Measurements from ENCODE around the gene ATP11C.

The ATP11C gene

DNA sequence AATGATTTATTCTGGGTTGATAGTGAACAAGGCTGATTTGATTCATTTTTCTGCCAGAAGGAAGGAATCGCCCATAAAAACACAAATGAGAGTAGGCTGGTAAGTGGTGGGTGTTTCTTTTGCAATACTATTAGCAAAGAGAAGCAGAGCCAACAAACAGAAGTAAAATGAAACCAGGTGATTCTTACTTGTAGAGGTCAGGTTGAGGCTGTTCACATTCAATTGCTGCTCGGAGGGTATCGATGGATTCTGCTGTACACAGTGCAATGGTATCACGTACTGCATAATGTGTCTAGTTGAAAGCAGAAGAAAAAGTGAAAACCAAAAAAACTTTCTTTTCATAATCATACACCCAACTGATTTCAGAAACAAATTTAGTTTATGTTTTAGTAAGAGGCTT is 130.8 kb downstream of the ATP11C start:
- no peak for DNase-seq

DNA sequence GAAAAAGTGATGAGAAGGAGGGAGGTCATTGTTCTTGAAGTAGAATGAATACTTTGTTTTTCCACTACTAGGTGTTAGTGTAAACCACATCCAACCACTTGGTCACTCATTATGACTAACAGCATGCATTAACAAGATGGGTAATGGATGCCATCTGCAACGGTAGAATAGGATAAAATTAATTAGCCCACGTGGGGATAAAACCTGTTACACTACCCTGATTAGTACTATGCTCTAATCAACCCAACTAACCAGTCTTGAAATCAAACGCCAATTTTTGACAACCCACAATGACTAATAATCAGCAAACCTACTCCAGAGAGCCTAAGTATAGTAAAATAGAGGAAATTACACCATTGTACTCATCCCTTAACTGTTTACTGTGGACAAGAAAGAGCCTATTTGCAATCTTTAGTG is 131.4 kb downstream of the ATP11C start:
- no peak for DNase-seq

DNA sequence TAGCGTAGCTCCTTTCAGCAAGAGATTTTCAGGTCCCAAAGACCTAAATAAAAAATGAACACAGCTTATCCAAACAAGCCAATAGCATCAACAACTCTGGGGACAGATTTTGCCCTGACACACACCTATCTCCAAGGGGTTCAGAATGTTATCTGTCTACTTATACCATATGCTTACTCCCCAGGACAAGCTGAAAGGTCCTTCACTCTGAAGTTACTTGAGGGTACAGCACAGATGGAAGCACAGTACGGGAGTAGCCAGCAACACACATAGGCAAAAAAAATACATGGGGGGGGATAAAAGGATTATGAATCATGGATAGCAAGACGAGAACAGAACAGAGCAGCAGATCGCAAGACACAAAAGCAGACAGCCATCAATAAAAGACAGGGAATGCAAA is 134.2 kb downstream of the ATP11C start:
- no peak for DNase-seq

DNA sequence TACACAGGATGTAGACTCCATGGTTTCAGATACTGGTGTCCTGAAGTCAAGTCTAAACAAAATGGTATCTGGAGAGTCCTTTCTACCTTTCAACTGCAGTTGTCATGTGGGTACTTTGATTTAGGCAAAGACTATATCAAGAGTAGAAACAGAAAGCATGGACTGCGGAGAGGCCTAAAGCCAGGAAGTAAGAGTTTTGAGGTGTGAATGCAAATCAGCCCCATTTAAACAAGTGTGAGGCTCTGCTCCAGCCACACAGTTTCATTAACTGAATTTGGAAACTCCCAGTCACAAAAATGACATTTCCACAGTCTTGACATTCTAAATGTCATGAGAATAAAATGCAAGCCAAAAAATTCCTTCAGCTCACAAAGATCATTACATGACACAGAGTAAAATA is 137.7 kb downstream of the ATP11C start:
- DNase-seq: peak; percentile 2

DNA sequence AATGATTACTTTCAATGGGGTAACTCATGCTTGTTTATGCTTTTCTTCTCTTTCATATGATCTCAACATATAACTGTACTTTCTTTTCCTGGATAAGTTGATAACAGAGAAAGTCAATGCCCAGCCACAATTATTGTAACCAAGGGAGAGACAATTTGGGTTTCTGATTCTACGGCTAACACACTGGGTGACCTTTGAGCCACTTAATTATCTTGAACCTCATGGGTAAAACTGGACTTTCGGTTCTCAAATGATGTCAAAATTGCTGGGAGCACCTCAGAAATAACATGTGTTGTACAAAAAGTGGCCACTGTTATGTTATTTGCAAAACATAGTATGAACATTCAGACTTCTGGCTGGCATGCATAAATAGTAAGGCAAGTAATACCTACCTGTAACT is 145.3 kb downstream of the ATP11C start:
- no peak for DNase-seq

DNA sequence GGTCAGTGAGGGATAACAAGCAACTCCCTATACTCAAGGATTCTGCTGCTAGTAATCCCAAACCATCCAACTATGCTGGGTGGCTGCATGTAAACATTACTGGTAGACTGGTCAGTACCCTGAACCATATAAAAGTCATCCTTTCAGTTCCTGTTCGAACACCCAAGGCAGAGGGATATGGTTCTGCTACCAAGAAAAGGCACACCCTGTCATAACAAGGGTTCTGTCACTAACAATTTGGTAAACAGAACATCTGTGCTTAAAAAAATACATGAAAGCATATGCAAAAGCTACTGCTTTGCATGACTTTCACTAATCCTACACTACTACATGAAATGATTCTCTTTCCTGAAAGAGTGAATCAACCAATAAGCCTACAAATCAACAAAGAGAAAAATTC is 148.0 kb downstream of the ATP11C start:
- no peak for DNase-seq

DNA sequence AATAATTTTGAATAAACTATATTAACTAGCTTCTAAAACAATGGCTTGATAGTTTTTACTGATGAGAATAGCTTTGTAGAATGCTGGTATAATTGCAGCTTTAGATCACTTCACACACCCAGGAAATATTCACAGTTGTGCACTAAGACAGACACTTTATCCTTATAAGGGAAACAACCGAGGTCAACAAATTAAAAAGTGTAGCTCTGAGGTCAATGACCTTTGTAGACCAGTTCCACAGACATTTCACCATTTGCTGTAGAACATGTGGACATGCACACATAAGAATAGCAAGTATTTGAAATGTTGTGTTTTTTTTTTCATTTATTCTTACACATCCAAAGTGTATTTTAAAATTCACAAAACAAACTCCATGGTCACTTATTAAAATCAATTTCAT is 148.9 kb downstream of the ATP11C start:
- no peak for DNase-seq

DNA sequence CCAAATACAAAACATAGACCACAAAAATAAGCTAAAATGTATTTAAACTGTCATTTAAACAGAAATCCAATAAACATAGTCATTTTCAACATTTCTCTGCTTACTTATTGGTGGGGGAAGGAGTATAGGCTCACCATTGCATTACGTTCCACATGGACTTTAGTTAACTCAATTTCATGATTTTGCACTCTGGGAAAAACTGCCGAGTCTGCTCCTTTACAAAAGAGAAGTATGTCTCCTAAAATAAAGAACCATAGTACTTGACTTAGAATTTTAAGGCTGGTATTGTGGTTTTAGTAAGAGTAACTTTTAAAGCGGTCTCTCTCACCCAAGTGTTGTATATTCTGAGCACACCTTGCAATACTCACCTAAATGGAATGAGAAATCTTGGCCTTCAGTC is 149.8 kb downstream of the ATP11C start:
- no peak for DNase-seq

DNA sequence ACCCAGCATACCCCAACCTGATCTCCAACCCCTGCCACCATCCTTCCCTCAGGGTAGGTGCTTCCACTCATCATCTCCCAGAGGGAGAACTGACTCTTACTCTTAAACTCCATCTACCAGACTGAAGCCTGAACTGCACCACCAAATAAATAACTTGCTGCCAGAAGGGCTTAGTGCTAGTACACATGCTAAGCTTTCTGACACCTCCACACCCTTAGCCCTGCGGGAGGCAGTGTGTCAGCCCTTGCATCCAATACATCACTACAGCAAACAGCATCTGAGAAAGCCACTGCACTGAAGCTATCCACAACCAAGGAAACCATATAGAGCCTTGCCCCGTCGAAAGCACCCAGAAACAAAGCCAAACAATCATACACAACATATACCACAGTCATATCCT is 156.3 kb downstream of the ATP11C start:
- no peak for DNase-seq

DNA sequence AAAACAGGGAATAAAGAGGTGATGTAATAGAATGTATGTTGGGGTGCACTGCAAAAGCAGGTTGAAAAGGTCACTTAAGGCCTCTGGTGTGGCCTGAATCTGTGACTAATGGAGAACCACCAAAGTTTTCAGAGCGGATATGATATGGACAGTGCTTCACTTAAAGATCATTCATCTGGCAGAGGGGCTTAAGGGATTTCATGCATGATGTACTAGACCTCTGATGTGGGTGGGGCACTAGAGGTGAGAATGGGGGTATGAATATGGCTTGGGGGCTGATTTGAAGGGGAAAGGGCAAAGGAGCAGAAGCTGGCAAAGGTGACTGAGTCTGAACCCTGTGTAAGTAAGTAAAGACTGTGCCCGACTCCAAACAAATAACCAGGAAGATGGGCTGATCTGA is 162.5 kb downstream of the ATP11C start:
- no peak for DNase-seq

DNA sequence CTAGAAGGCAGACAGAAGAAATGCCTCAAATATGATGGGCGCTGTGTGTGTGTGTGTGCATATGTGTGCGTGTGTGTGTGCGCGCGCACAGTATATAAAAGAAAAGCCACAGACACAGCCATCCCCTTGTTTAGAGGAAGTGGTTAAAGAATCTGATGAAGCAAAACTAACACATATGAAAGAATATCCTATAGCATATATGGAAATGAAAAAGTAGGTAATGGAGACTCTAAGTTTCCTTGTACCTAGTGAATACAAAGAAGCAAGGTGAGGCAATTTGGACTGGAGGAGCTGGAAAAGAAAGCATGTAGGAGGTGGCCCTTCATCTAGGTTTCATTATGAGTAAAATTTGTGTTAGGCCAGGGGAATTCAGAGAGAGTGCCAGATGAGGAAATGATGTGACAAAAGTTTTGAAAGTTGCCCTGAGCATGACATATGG is 166.3 kb downstream of the ATP11C start:
- DNase-seq: peak; percentile 14

DNA sequence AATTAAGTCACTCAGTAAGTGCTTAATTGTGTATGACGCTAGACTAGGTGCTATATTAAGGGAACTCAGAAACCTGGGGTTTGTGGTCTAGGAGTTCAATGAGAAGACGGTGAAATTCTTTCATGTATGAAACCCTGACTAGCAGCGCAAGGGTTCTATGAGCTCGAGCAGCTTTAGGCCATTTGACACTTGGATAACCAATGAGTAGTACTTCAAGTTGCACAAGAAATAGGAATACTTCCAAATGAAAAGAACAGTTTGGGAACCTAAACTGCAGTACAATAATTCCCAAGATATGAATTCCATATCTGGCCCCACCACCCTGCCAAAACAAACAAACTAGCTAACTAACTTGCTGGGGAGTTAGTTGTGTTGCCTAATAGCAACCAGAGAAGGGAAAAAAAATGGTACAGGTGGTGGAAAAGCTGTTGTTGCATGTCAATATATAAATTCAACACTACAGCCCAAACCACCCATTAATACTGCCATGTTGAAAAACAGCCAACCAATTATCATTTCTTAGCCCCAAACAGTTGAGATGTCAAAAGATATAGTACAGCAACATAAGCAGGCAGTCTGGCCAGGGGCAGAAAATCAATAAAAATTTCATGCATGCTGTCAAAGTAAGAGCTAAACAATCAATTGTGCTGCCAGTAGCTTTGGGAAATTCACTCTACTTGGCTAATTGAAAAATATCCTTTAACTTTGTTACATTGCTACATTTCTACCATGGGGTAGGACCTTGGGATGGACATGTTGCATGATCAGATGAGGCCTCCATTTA is 170.3 kb downstream of the ATP11C start:
- DNase-seq: no peak

DNA sequence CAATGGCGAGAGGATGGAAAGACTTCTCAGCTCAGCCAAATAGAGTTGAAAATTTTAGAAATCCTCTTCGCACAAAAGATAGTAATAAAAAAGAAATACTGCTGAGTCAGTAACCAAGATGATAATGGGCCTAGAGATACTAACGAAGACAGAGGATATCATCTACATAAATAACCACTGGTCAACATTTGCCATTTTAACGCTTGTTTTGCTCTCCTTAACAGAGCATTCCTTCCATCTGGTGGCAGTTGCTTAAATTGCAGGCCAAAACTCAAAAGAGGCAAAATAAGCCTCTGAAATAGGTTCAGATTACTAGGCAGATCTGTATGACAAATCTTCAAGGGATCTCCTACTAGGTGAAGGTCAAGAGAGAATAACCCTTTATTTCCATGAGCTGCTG is 173.2 kb downstream of the ATP11C start:
- no peak for DNase-seq

DNA sequence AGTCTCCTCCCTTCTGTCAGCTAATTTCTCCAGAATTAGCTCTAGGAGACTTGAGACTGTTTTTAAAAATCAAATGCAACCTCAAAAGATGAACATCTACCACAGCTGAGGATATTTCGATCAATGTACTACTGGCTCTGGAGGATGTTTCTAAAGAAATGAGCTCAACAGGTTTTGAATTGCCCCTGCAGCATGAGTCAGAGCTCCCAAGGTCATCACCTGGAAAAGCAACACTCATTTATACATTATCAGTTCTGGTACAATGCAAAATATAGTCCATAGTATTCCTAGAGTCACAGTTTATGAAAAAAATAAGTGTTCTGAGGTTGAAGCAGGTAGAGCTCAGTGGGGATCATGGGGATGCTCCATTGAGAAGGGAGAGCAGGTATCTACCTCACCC is 174.0 kb downstream of the ATP11C start:
- no peak for DNase-seq

DNA sequence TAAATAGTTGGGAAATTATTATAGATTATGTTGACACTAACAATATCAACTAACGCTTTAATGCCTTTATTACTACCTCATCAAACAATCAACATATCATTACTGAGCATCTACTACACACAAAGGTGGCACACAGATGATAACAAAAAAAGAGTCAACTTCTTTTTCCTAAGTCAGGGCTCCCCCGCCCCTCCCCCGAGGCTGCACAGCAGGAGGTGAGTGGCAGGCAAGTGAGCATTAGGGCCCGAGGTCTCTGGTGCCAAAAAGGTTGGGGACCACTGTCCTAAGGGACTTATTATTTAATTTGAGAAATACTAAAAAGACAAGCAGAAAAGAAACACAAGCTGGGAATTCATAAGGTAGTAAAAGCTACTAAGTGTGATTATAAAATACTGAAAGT is 174.6 kb downstream of the ATP11C start:
- no peak for DNase-seq

DNA sequence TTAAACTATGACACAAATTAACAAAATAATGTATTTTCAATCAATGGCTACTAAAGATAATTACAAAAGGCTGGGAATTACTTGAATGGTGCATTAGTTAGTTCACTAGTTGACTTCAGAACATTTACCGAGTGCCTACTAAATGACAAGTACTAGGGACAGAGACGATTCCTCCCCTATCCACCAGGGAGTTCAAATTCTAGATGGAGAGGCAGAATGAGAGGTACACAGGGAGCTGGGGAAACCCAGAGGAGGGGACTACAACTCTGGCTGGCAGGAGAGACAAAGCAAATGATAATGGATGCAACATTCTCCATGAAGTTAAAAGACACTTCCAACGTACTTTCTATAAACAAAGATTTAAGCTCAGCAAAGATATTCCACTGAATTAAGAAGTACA is 181.8 kb downstream of the ATP11C start:
- DNase-seq: no peak

DNA sequence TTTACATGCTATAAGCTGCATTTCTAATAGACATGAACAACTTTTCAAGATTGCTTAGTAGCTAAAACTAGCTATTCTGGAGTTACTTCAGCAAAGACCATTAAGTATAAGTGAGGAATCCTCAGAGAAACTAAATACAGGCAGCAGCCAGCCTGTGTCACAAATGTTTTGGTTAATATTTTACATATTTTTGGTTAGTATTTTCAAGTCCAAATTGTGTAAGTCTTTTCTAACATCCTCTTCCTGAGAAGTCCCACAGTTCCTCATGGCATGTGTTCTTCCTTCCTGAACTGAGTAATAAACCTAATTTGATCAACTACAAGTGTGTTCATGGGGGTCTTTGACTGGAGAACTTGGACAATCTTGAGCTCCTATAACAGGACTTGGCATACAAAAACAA is 182.5 kb downstream of the ATP11C start:
- no peak for DNase-seq

DNA sequence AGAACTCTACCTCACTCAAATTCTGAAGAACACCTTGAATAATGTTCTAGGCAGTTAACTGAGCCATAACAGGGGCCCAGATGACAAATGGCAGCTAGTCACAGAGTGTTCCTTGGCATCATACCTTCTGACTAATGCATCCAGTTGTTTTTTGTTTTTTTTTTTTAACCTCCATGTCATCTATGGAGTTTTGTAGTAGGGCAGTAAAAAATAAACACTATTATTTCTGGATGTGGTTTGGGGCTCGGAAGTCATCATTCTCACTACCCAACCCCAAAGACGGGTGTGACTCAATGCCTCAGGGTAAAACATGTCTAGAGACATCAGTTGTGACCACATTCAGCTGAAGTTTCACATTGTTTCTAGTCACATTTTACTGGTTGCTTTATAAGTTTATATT is 193.7 kb downstream of the ATP11C start:
- peak; percentile 11 for DNase-seq

DNA sequence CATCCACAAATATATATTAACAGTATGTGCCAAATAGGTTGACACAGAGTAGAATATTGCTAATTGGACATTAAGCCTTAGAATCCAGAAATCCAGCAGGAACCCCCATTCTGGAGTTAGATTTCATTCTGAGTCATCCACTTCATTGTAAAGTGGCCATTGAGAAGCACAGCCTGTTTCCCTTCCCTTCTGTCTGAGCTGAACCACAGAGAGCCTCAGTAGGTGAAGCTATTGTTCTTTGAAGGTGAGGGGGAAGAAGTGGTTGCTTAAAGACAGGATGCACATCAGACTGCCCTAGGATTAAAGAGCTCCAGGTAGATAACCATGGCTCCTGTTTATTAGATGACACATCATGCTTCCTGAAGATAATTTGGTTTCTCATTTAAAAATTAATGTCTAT is 194.3 kb downstream of the ATP11C start:
- no peak for DNase-seq

DNA sequence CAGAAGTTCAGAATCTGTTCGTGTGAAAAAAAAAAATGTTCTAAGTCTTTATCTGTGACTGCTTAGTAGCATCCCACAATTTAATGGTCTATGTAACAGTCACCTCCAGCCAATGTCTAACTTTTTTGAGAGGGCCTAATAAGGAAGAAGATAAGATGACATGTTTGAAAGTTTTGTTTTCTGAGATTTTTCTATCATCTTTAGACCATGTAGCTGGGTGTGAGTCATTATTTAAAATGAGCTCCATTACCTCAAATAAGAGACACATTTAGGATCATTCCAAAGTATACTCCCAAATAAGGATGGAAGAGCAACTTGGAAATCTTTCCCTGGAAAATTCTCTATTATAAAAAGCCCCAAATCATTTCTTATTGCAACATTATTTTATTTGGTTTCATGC is 196.7 kb downstream of the ATP11C start:
- DNase-seq: no peak

DNA sequence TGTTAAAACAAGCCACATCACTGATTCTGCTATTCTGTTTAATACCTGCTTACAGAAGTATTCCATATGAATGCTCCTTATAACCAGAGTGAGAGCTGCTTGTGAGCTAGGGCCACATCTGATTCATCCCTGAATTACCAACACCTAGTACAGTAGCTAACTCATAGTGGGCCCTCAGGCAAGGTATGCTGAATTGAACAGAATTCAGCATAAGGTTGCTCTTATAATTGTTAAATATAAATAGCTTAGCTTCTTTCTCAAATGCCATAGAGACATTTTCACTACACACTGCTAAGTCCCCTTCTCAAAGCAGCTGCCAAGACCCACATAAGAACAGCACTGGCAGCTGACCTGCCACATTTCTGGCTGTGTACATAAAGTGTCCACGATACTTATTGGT is 197.9 kb downstream of the ATP11C start:
- no peak for DNase-seq

DNA sequence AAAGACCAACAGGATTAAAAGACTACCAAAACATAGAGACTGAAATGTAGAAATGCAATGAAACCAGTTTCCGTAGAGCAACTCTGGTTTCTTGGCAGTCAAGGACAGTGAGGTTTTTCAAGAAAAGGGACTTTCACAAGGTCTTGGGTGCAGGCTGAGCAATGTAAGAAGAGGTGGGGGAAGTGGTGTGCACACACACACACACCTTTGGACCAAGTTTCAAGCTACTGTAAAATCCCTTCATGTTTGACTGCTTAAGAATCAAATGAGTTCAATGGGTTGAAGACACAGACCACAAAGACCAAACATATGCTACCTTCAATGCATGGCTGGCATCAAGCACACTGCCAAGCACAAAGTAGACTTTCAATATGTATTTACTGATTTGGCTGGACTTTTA is 207.1 kb downstream of the ATP11C start:
- DNase-seq: no peak

DNA sequence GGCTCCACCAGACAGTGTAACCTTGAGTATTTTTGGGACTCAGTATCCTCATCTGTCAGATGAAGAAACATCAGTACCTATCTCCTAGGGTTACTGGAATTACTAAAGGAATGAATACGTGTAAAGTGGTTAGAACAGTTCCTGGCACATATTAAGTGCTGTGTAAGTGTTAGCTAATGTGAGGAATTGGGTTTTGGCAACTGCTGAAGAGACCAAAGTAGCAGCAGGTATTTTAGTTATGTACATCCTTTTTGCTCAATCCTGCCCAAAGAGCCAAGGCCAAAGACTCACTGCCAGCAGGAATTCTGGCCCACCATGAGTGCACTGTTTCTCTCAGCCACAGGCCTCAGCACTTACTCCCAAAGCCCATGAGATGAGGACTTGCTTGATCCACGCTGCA is 208.2 kb downstream of the ATP11C start:
- no peak for DNase-seq

DNA sequence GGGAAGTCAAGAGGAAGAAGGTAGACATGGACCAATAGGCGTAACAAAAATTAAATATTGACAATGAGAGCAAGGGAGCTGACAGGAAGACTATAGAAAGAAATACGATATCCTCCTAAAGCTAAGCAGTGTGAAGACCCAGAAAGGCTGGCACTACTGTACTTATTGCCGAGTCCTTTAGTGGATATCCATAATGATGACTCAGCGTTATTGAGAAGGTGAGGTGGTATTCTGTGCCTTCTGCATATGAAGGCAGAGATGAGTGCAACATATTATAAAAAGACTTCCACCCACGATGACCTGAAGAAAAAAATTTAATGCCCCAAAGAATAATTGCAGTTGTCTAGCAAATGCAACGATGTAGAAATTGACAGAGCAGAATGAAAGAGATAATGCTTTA is 211.9 kb downstream of the ATP11C start:
- DNase-seq: no peak

DNA sequence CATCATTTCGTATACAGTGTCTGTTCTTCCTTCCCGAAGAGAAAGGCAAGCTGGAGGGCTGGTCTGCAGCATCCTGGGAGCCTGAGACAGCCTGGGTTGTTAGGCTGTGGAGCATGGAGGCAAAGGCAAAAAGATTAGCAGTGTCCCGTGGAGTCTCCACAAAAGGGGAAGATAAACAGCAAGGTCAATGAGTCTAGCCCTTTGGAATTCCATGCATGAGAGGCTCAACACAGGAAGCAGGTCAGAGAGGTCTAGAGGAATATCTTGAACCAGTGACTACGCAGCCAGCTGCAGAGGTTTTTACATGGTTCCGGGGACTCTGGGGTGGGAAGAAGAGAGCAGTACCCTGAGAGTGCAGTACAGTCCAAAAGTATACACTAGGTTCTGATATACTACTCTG is 212.7 kb downstream of the ATP11C start:
- DNase-seq: no peak

DNA sequence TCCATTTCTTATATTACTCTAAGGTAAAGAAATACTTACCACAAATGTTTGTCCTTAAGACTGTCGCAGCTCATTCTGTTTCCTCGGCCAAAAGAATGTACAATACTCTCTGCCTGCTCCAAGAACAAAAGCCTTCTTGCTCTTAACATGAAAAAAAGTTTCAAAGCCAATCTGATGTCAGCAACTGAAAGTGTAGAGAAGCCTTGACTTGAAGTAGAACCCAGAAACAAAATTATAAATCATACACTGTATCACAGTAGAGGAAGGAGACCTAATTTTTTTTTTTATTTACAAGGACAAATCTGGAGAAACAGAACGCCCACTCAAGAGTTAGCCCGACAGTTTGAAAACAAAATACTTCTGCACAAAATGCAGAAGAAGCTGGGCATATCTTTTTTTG is 224.8 kb downstream of the ATP11C start, which contains the start of gene MCF2:
Gene MCF2, minus strand, starts transcription at position 101 of the 400 bp plus-strand sequence. CDS start 56,423 bp downstream, outside the sequence.
- DNase-seq: no peak

All from stimulated activated CD4-positive, alpha-beta T cell treated with anti-CD3 and anti-CD28 coated beads, Interleukin-15, amount 100 ng/mL, for 24 hours (primary cell).